H1 (cell line): ENCODE results near the gene SNX13. TPM values are rescaled to one million over a fixed set of nuclear protein-coding genes. Genes with fewer than 3 reads are reported as not detected.

Experiments
- CTCF ChIA-PET: fragments of 300-600 bp; sonication (Branson Sonifier 250); formaldehyde crosslinking; loops from one replicate; lab custom pipeline; 2021; ENCODE audit not compliant: partially characterized antibody; lab: Charles Lee
- POLR2A ChIA-PET: fragments of 300-600 bp; sonication (Branson Sonifier 250); formaldehyde crosslinking; loops from one replicate; lab custom pipeline; 2021; ENCODE audit warnings: inconsistent platforms; ENCODE audit not compliant: partially characterized antibody; lab: Charles Lee
- DNase-seq, 2 experiments: peaks; one replicate each; pipeline versions ENCODE4 v3.0.0 to v3.0.0-alpha.2; 2010 to 2022; ENCODE audit warnings: low spot score in 2 of 2, low read depth in 1 of 2, mixed read lengths in 1 of 2
- FAIRE-seq: peaks from 2 replicates; lab custom pipeline; 2011; peaks lifted over from hg19 to GRCh38; lab: Jason Lieb, UNC
- H2AFZ ChIP-seq: 2 replicates; pipeline ENCODE4 v1.8.1; 2012; ENCODE audit warnings: low read length, inconsistent platforms
- H2AK5ac ChIP-seq: 2 replicates; pipeline ENCODE4 v1.6.1; 2013; ENCODE audit warnings: low read depth, low read length
- H2BK120ac ChIP-seq: replicated peaks from 2 replicates; pipeline ENCODE3; 2013; ENCODE audit warnings: low read depth, low read length, inconsistent platforms
- H2BK12ac ChIP-seq: 2 replicates; pipeline ENCODE4 v1.6.1; 2013; ENCODE audit warnings: low read depth, low read length
- H2BK15ac ChIP-seq: 2 replicates; pipeline ENCODE4 v1.6.1; 2013; ENCODE audit warnings: low read length
- H2BK20ac ChIP-seq: 2 replicates; pipeline ENCODE4 v1.6.1; 2013; ENCODE audit warnings: low read length
- H2BK5ac ChIP-seq: 2 replicates; pipeline ENCODE4 v1.6.1; 2013; ENCODE audit warnings: low read depth, low read length
- H3K14ac ChIP-seq: 2 replicates; pipeline ENCODE4 v1.6.1; 2013; ENCODE audit warnings: inconsistent platforms; ENCODE audit not compliant: insufficient read length
- H3K18ac ChIP-seq: 2 replicates; pipeline ENCODE4 v1.6.1; 2013; ENCODE audit warnings: low read length; ENCODE audit errors: extremely low read depth
- H3K23ac ChIP-seq: 2 replicates; pipeline ENCODE4 v1.6.1; 2013; ENCODE audit warnings: inconsistent platforms; ENCODE audit not compliant: insufficient read length
- H3K23me2 ChIP-seq: 2 replicates; pipeline ENCODE4 v1.6.1; 2013; ENCODE audit warnings: low read depth, low read length
- H3K27ac ChIP-seq: 2 replicates; pipeline ENCODE4 v1.6.1; 2011; ENCODE audit warnings: low read depth, low read length, inconsistent platforms
- H3K27me3 ChIP-seq, 4 experiments: replicated peaks in 1 of 4; 1 replicate in 1 of 4; 2 replicates in 3 of 4; pipeline versions ENCODE4 v1.6.1 to v1.8.1; 2011 to 2013; ENCODE audit warnings: low read length in 3 of 4, mild to moderate bottlenecking in 3 of 4, inconsistent platforms in 2 of 4, mixed read lengths in 2 of 4, moderate library complexity in 1 of 4; ENCODE audit not compliant: control insufficient read depth in 3 of 4, insufficient read depth in 3 of 4; ENCODE audit errors: extremely low read depth in 1 of 4
- H3K36me3 ChIP-seq, 4 experiments: 2 replicates each; pipeline versions ENCODE4 v1.6.1 to v1.8.1; 2011 to 2013; ENCODE audit warnings: mild to moderate bottlenecking in 4 of 4, low read length in 3 of 4, moderate library complexity in 2 of 4, control low read depth in 1 of 4, inconsistent platforms in 1 of 4; ENCODE audit not compliant: insufficient read depth in 4 of 4, control insufficient read depth in 2 of 4
- H3K4ac ChIP-seq: replicated peaks from 2 replicates; pipeline ENCODE3; 2013; ENCODE audit warnings: low read length, low read depth, mixed read lengths, inconsistent platforms; ENCODE audit not compliant: insufficient read length
- H3K4me1 ChIP-seq, 4 experiments: replicated peaks in 1 of 4; 1 replicate in 1 of 4; 2 replicates in 3 of 4; pipeline versions ENCODE4 v1.6.1 to v1.8.1; 2011 to 2013; ENCODE audit warnings: low read length in 3 of 4, inconsistent platforms in 2 of 4, mixed read lengths in 1 of 4; ENCODE audit not compliant: insufficient read depth in 4 of 4, control insufficient read depth in 3 of 4
- H3K4me2 ChIP-seq, 2 experiments: 2 replicates each; pipeline versions ENCODE4 v1.6.1 to v1.8.1; 2011 to 2013; ENCODE audit warnings: low read depth in 2 of 2, low read length in 2 of 2, control low read depth in 1 of 2, inconsistent platforms in 1 of 2, mild to moderate bottlenecking in 1 of 2; ENCODE audit not compliant: insufficient read depth in 1 of 2
- H3K4me3 ChIP-seq, 4 experiments: fragments of 200-600, 300-600 bp in 1 of 4; sonication (generic), shearing (Covaris generic), sonication (Bioruptor Twin) in 1 of 4; 2 replicates each; pipeline versions ENCODE4 v1.5.1 to v1.8.1; 2011 to 2016; ENCODE audit warnings: low read length in 4 of 4, low read depth in 3 of 4, control low read depth in 2 of 4, inconsistent platforms in 2 of 4, mild to moderate bottlenecking in 2 of 4, mixed read lengths in 1 of 4, moderate library complexity in 1 of 4; ENCODE audit not compliant: insufficient read depth in 2 of 4; ENCODE audit errors: extremely low read depth in 1 of 4
- H3K56ac ChIP-seq: replicated peaks from 2 replicates; pipeline ENCODE3; 2013; ENCODE audit warnings: low read depth, mild to moderate bottlenecking, mixed read lengths, low read length, inconsistent platforms; ENCODE audit not compliant: insufficient read length
- H3K79me1 ChIP-seq: 2 replicates; pipeline ENCODE4 v1.6.1; 2013; ENCODE audit warnings: low read depth, low read length, control low read depth
- H3K79me2 ChIP-seq, 2 experiments: 2 replicates each; pipeline versions ENCODE4 v1.6.1 to v1.8.1; 2012 to 2013; ENCODE audit warnings: low read length in 2 of 2, mild to moderate bottlenecking in 2 of 2, inconsistent platforms in 1 of 2; ENCODE audit not compliant: insufficient read depth in 2 of 2, control insufficient read depth in 1 of 2
- H3K9ac ChIP-seq, 4 experiments: replicated peaks in 1 of 4; 1 replicate in 1 of 4; 2 replicates in 3 of 4; pipeline versions ENCODE4 v1.6.1 to v1.8.1; 2011 to 2013; ENCODE audit warnings: low read depth in 3 of 4, low read length in 3 of 4, control low read depth in 2 of 4, mild to moderate bottlenecking in 2 of 4, moderate library complexity in 2 of 4, inconsistent platforms in 1 of 4; ENCODE audit errors: extremely low read depth in 1 of 4
- H3K9me3 ChIP-seq, 2 experiments: 2 replicates each; pipeline versions ENCODE4 v1.6.1 to v1.8.1; 2012 to 2013; ENCODE audit warnings: mild to moderate bottlenecking in 2 of 2, moderate library complexity in 2 of 2, control low read depth in 1 of 2, inconsistent platforms in 1 of 2, low read depth in 1 of 2, low read length in 1 of 2, mixed read lengths in 1 of 2; ENCODE audit not compliant: insufficient read depth in 2 of 2
- H4K20me1 ChIP-seq, 2 experiments: replicated peaks in 1 of 2; 2 replicates each; pipeline versions ENCODE3 to v1.8.1; 2011 to 2013; ENCODE audit warnings: inconsistent platforms in 2 of 2, low read length in 2 of 2, mild to moderate bottlenecking in 1 of 2; ENCODE audit not compliant: insufficient read depth in 2 of 2, control insufficient read depth in 1 of 2
- H4K5ac ChIP-seq: 2 replicates; pipeline ENCODE4 v1.6.1; 2013; ENCODE audit warnings: low read length, low read depth, mixed read lengths, inconsistent platforms; ENCODE audit not compliant: insufficient read length
- H4K8ac ChIP-seq: 2 replicates; pipeline ENCODE4 v1.8.0; 2013; ENCODE audit warnings: mild to moderate bottlenecking, moderate library complexity, low read length, inconsistent platforms; ENCODE audit not compliant: insufficient read depth; ENCODE audit errors: extremely low read depth
- H4K91ac ChIP-seq: replicated peaks from 2 replicates; pipeline ENCODE3; 2013; ENCODE audit warnings: low read length, mixed read lengths, inconsistent platforms; ENCODE audit not compliant: insufficient read length
- ASH2L ChIP-seq: fragments of 200-600, 300-600 bp; sonication (generic); IDR thresholded peaks from one replicate; pipeline ENCODE4 v1.7.1; 2017; ENCODE audit warnings: low read length
- BACH1 ChIP-seq: IDR thresholded peaks from 2 replicates; pipeline ENCODE4 v1.6.1; 2012; ENCODE audit warnings: low read length, improper control_type of control experiment
- CBX5 ChIP-seq: fragments of 300-800, 300-1000 bp; sonication (generic); IDR thresholded peaks from 2 replicates; pipeline ENCODE4 v1.7.1; 2016; ENCODE audit warnings: antibody characterized with exemption, low read length, low read depth
- KDM5A ChIP-seq: fragments of 200-600 bp; IDR thresholded peaks from 2 replicates; pipeline ENCODE4 v1.7.1; 2012; ENCODE audit warnings: mild to moderate bottlenecking, low read length, inconsistent platforms, mixed read lengths
- PHF8 ChIP-seq: fragments of 200-600 bp; sonication (generic); conservative IDR thresholded peaks from 2 replicates; pipeline ENCODE4 v1.7.1; 2012; ENCODE audit warnings: low read depth, mild to moderate bottlenecking, inconsistent platforms, low read length, moderate library complexity
- POLR2AphosphoS5 ChIP-seq: IDR thresholded peaks from 2 replicates; pipeline ENCODE4 v1.6.1; 2011; ENCODE audit warnings: low read depth, low read length
- RAD21 ChIP-seq, 2 experiments: IDR thresholded peaks in 1 of 2; conservative IDR thresholded peaks in 1 of 2; 2 replicates each; pipeline ENCODE4 v1.6.1; 2011; ENCODE audit warnings: low read depth in 2 of 2, low read length in 2 of 2, improper control_type of control experiment in 1 of 2, inconsistent platforms in 1 of 2, mild to moderate bottlenecking in 1 of 2, moderate library complexity in 1 of 2
- RFX5 ChIP-seq: IDR thresholded peaks from 2 replicates; pipeline ENCODE4 v1.6.1; 2011; ENCODE audit warnings: low read depth, low read length, improper control_type of control experiment, borderline replicate concordance
- TAF7 ChIP-seq: optimal IDR thresholded peaks from 2 replicates; pipeline ENCODE3; 2011; ENCODE audit warnings: low read depth, mild to moderate bottlenecking, inconsistent platforms, low read length, moderate library complexity, borderline replicate concordance
- TCF12 ChIP-seq: IDR thresholded peaks from 2 replicates; pipeline ENCODE4 v1.6.1; 2011; ENCODE audit warnings: low read depth, mild to moderate bottlenecking, low read length
- TEAD4 ChIP-seq: IDR thresholded peaks from 2 replicates; pipeline ENCODE4 v1.6.1; 2012; ENCODE audit warnings: low read depth, low read length, inconsistent platforms, mixed read lengths
- WGBS, 2 experiments: shearing (Covaris generic) in 1 of 2; methylation state at CpG; one replicate each; pipeline versions ENCODE4 v1.1.6 to v1.1.7; 2013 to 2015; ENCODE audit warnings: low lambda C conversion rate in 2 of 2, mixed read lengths in 2 of 2, inconsistent platforms in 1 of 2, low coverage in 1 of 2, missing lambda C conversion rate in 1 of 2; ENCODE audit not compliant: insufficient replicate concordance in 2 of 2, insufficient coverage in 1 of 2, insufficient read length in 1 of 2; ENCODE audit errors: extremely low coverage in 1 of 2, missing lambda C conversion rate in 1 of 2; 5-methylcytosine and 5-hydroxymethylcytosine counted together
- polyA plus RNA-seq, 7 experiments: library from polyadenylated mRNA; depleted of rRNA in 3 of 7; stranded (reverse) in 5 of 7; unstranded in 2 of 7; fragments of >200 nt in 5 of 7; fragments of 200-250 nt in 2 of 7; gene quantifications; 1 replicate in 5 of 7; 2 replicates in 1 of 7; 4 replicates in 1 of 7; pipeline versions ENCODE4 v1.2.1 to v1.2.3, GENCODE V29; 2011 to 2013; ENCODE audit warnings: missing spikeins in 2 of 7, mixed read lengths in 2 of 7
- total RNA-seq: library from RNA; stranded (reverse); fragmentation: NEBNext Ultra II Directional; extraction: Animal tissue kit (Norgen Biotek cat#: 25700); gene quantifications from 2 replicates; pipeline ENCODE4 v1.2.1, GENCODE V29; 2021

SNX13 gene
- total and polyA plus RNA-seq, 2 of the 8 experiments (the other 6 are each of a cell fraction or from before 2014, with no cell fraction given), result 5.5 to 27.4 TPM

DNA sequence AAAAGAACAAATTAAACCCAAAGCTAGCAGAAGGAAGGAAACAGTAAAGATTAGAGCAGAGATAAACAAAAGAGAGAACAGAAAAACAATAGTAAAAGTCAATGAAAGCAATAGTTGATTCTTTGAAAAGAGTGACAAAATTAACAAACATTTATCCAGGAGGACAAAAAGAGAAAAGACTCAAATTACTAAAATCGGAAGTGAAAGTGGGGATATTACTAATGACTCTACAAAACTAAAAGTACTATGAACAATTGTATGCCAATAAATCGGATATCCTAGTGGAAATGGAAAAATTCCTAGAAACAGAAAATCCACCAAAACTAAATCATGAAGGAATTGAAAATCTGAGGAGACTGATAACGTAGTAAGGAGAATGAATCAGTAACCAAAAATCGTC lies 96.3 kb downstream of the SNX13 start:
- peaks cover 0 to 5% (median 3%) of the 10 kb centered on the region in 4 experiments; a peak in 3 of 8 replicates for H3K36me3 ChIP-seq
- ChIA-PET POLR2A (no interaction called here), CTCF (no interaction called here)
- H2BK5ac ChIP-seq, result no peak overlapping the region
- no peak overlapping the region for H3K23ac ChIP-seq
- H2AK5ac ChIP-seq, result no peak overlapping the region
- H4K8ac ChIP-seq, result no peak overlapping the region
- H3K9me3 ChIP-seq, result no peaks in the 10 kb centered on the region
- no peak overlapping the region for H3K4me3 ChIP-seq
- no peaks in the 10 kb centered on the region for H3K27me3 ChIP-seq
- H3K79me2 ChIP-seq, result no peaks in the 10 kb centered on the region
- no peak overlapping the region for H3K56ac ChIP-seq
- FAIRE-seq (no peak), DNase-seq (no peak)
- TF ChIP-seq POLR2AphosphoS5 (no peak), CBX5 (no peak), BACH1 (no peak), TCF12 (no peak), RAD21 (IDR thresholded peaks at IDR 0.05 in 1 of 2, conservative IDR thresholded peaks at IDR 0.05 in 1 of 2; ENCODE audit: low read depth in 2 of 2, low read length in 2 of 2) (no peak), ASH2L (no peak), TEAD4 (no peak), TAF7 (no peak), RFX5 (no peak), KDM5A (no peak), PHF8 (no peak)
- H2BK20ac ChIP-seq, result no peak overlapping the region
- no peak overlapping the region for H3K27ac ChIP-seq
- no peaks in the 10 kb centered on the region for H3K79me1 ChIP-seq
- no peak overlapping the region for H2BK12ac ChIP-seq
- H3K4ac ChIP-seq, result no peak overlapping the region
- H2BK15ac ChIP-seq, result no peak overlapping the region
- H3K18ac ChIP-seq, result no peak overlapping the region
- peaks cover 0 to 4% (median 0%) of the 10 kb centered on the region in 4 experiments; a peak in 3 of 7 replicates for H3K4me1 ChIP-seq
- H3K23me2 ChIP-seq, result no peaks in the 10 kb centered on the region; the same call in 1 of the 2 replicates
- H4K91ac ChIP-seq, result no peak overlapping the region
- H2BK120ac ChIP-seq, result no peak overlapping the region
- H3K14ac ChIP-seq, result no peak overlapping the region
- no peak overlapping the region for H3K9ac ChIP-seq
- no peak overlapping the region for H3K4me2 ChIP-seq
- H4K20me1 ChIP-seq, result no peaks in the 10 kb centered on the region
- no peak overlapping the region for H4K5ac ChIP-seq
- WGBS, 2 experiments, result 75% methylated on average over 4 of the region's 4 CpGs; no CpG with 5 or more reads in 1 of the 2 experiments
- no peak overlapping the region for H2AFZ ChIP-seq
